ENCODE results near the gene DXO.
"Not testable (repeated sequence)": the region's sequence is repeated elsewhere in the genome, so short reads cannot be mapped to it uniquely, and the experiment has no call there.

The DXO gene

GRCh38 chr6:31971993-31972708 is at the start of gene DXO:
Gene DXO, minus strand, starts transcription at chr6:31972138. Its CDS starts 463 bp downstream, at chr6:31971675.
- DNase-seq (ENCODE audit: low spot score): peak; percentile 99
- Histone ChIP-seq H3K4me3 (peak within 1 kb of the TSS; percentile 75), H3K27ac (peak within 1 kb of the TSS; percentile 94 to 98)
- TF ChIP-seq CTCF (IDR thresholded peaks at IDR 0.05): no peak

- not testable (repeated sequence) for H3K4me3 ChIP-seq; DNase-seq (ENCODE audit: low spot score); H3K27ac ChIP-seq
Measured at GRCh38 chr6:32014547-32014946, 42.6 kb upstream of the DXO start, which contains the start of gene C4B. Gene C4B, plus strand, starts transcription at chr6:32014795. Its CDS starts 51 bp downstream, at chr6:32014846.

GRCh38 chr6:32013738-32014137 is 41.8 kb upstream of the DXO start:
- not testable (repeated sequence) for H3K4me3 ChIP-seq; DNase-seq (ENCODE audit: low spot score); H3K27ac ChIP-seq

- peak; percentile 69 for DNase-seq (ENCODE audit: low spot score)
- not testable (repeated sequence) for H3K27ac ChIP-seq, H3K4me3 ChIP-seq
Measured at GRCh38 chr6:32012941-32013617, 41.1 kb upstream of the DXO start.

- H3K4me3 ChIP-seq; DNase-seq (ENCODE audit: low spot score); H3K27ac ChIP-seq: not testable (repeated sequence)
Measured at GRCh38 chr6:32010856-32011530, 39.1 kb upstream of the DXO start.

- not testable (repeated sequence) for H3K27ac ChIP-seq; DNase-seq (ENCODE audit: low spot score); H3K4me3 ChIP-seq
Measured at GRCh38 chr6:32009537-32009936, 37.6 kb upstream of the DXO start.

GRCh38 chr6:32008616-32009015 is 36.7 kb upstream of the DXO start:
- DNase-seq (ENCODE audit: low spot score); H3K27ac ChIP-seq; H3K4me3 ChIP-seq: not testable (repeated sequence)

- H3K4me3 ChIP-seq; DNase-seq (ENCODE audit: low spot score); H3K27ac ChIP-seq: not testable (repeated sequence)
Measured at GRCh38 chr6:32008037-32008436, 36.1 kb upstream of the DXO start.

- not testable (repeated sequence) for DNase-seq (ENCODE audit: low spot score); H3K27ac ChIP-seq; H3K4me3 ChIP-seq
Measured at GRCh38 chr6:32007086-32007485, 35.1 kb upstream of the DXO start.

- DNase-seq (ENCODE audit: low spot score); H3K4me3 ChIP-seq; H3K27ac ChIP-seq: not testable (repeated sequence)
Measured at GRCh38 chr6:32005991-32006529, 34.1 kb upstream of the DXO start.

GRCh38 chr6:32005538-32005880 is 33.6 kb upstream of the DXO start:
- not testable (repeated sequence) for H3K4me3 ChIP-seq; H3K27ac ChIP-seq; DNase-seq (ENCODE audit: low spot score)

- not testable (repeated sequence) for H3K4me3 ChIP-seq; DNase-seq (ENCODE audit: low spot score); H3K27ac ChIP-seq
Measured at GRCh38 chr6:32004864-32005537, 33.1 kb upstream of the DXO start.

GRCh38 chr6:32004393-32004792 is 32.5 kb upstream of the DXO start:
- DNase-seq (ENCODE audit: low spot score); H3K4me3 ChIP-seq; H3K27ac ChIP-seq: not testable (repeated sequence)

- H3K4me3 ChIP-seq; H3K27ac ChIP-seq; DNase-seq (ENCODE audit: low spot score): not testable (repeated sequence)
Measured at GRCh38 chr6:32003301-32003700, 31.4 kb upstream of the DXO start.

GRCh38 chr6:32002546-32003268 is 30.8 kb upstream of the DXO start:
- not testable (repeated sequence) for H3K4me3 ChIP-seq; H3K27ac ChIP-seq; DNase-seq (ENCODE audit: low spot score)

GRCh38 chr6:31996385-31996784 is 24.4 kb upstream of the DXO start:
- not testable (repeated sequence) for H3K27ac ChIP-seq; DNase-seq (ENCODE audit: low spot score); H3K4me3 ChIP-seq

GRCh38 chr6:31994421-31994820 is 22.5 kb upstream of the DXO start:
- H3K27ac ChIP-seq; DNase-seq (ENCODE audit: low spot score); H3K4me3 ChIP-seq: not testable (repeated sequence)
